Stimulated activated CD8-positive, alpha-beta memory T cell treated with anti-CD3 and anti-CD28 coated beads, Interleukin-15, amount 100 ng/mL, for 24 hours (primary cell): Measurements from ENCODE around the gene TSACC.
"Not testable (repeated sequence)": the region's sequence is repeated elsewhere in the genome, so short reads cannot be mapped to it uniquely, and the experiment has no call there.

ENCODE experiments used
- DNase-seq: peaks from one replicate; pipeline ENCODE4 v3.0.0-alpha.2; 2020; ENCODE audit warnings: low read depth

TSACC gene

GRCh38 chr1:156338180-156338976 lies at the start of gene TSACC, which contains the start of gene CCT3:
TSS of gene TSACC (plus strand) at chr1:156338526. CDS start at chr1:156339758, 1,232 bp downstream.
TSS of gene CCT3 (minus strand) at chr1:156338292. CDS start at chr1:156338184, 108 bp downstream.
- DNase-seq = peak; percentile 99

- no peak for DNase-seq
Measured at GRCh38 chr1:156289857-156290256, 48.5 kb upstream of the TSACC start.

- DNase-seq = no peak
Measured at GRCh38 chr1:156291226-156292061, 46.9 kb upstream of the TSACC start.

GRCh38 chr1:156293098-156293434 lies 45.3 kb upstream of the TSACC start:
- no peak for DNase-seq

- DNase-seq = no peak
Measured at GRCh38 chr1:156293895-156294294, 44.4 kb upstream of the TSACC start.

- DNase-seq = peak; percentile 29
Measured at GRCh38 chr1:156295391-156295947, 42.9 kb upstream of the TSACC start, which contains the start of gene GLMP. TSS of gene GLMP (minus strand) at chr1:156295679. CDS start at chr1:156295645, 34 bp downstream.

- DNase-seq = no peak
Measured at GRCh38 chr1:156298852-156299357, 39.4 kb upstream of the TSACC start, which contains the start of gene VHLL. TSS of gene VHLL (minus strand) at chr1:156299307. CDS start at chr1:156299189, 118 bp downstream.

- no peak for DNase-seq
Measured at GRCh38 chr1:156303241-156303640, 35.1 kb upstream of the TSACC start.

- DNase-seq = no peak
Measured at GRCh38 chr1:156305215-156305614, 33.1 kb upstream of the TSACC start.

GRCh38 chr1:156308078-156308477 lies 30.2 kb upstream of the TSACC start:
- DNase-seq = no peak

GRCh38 chr1:156310962-156311361 lies 27.4 kb upstream of the TSACC start:
- DNase-seq = no peak

- no peak for DNase-seq
Measured at GRCh38 chr1:156316909-156317308, 21.4 kb upstream of the TSACC start.

- no peak for DNase-seq
Measured at GRCh38 chr1:156319664-156320063, 18.7 kb upstream of the TSACC start.

GRCh38 chr1:156320560-156320959 lies 17.8 kb upstream of the TSACC start:
- DNase-seq = no peak

- DNase-seq = not testable (repeated sequence)
Measured at GRCh38 chr1:156323179-156323578, 15.1 kb upstream of the TSACC start.

- no peak for DNase-seq
Measured at GRCh38 chr1:156336242-156336641, 2.1 kb upstream of the TSACC start.

GRCh38 chr1:156337052-156337887 lies 1.1 kb upstream of the TSACC start:
- DNase-seq = no peak

GRCh38 chr1:156337888-156338179 lies 492 bp upstream of the TSACC start:
- DNase-seq = no peak

GRCh38 chr1:156342166-156342955 lies 4.0 kb downstream of the TSACC start:
- DNase-seq = no peak

- no peak for DNase-seq
Measured at GRCh38 chr1:156344409-156344808, 6.1 kb downstream of the TSACC start.

GRCh38 chr1:156346035-156346434 lies 7.7 kb downstream of the TSACC start:
- DNase-seq = not testable (repeated sequence)
